Cardiac muscle cell (in vitro differentiated cells and primary cell): ENCODE measurements around the gene AHCTF1. TPM values are rescaled to one million over a fixed set of nuclear protein-coding genes. Genes with fewer than 3 reads are reported as not detected.
"Not testable (repeated sequence)": the region's sequence is repeated elsewhere in the genome, so short reads cannot be mapped to it uniquely, and the experiment has no call there.

Source experiments
- DNase-seq, 2 donors: peaks; one replicate each; pipeline versions ENCODE4 v3.0.0 to v3.0.0-alpha.2; 2010 to 2017; ENCODE audit warnings: low read depth in 1 of 2, low spot score in 1 of 2
- H3K27ac ChIP-seq: fragments of 200-600 bp; sonication (generic); 2 replicates; pipeline ENCODE4 v1.5.1; 2016
- H3K27me3 ChIP-seq: fragments of 200-600 bp; sonication (generic); 2 replicates; pipeline ENCODE4 v1.6.0; 2016; ENCODE audit warnings: control low read depth
- H3K36me3 ChIP-seq: fragments of 200-600 bp; sonication (generic); 2 replicates; pipeline ENCODE4 v1.5.1; 2016; ENCODE audit warnings: control low read depth
- H3K4me1 ChIP-seq: fragments of 200-600 bp; sonication (generic); 2 replicates; pipeline ENCODE4 v1.8.1; 2017; ENCODE audit warnings: low read depth, mild to moderate bottlenecking, mixed run types
- H3K4me3 ChIP-seq: fragments of 200-600 bp; sonication (generic); 2 replicates; pipeline ENCODE4 v1.5.1; 2016; ENCODE audit warnings: mild to moderate bottlenecking
- H3K9me3 ChIP-seq: fragments of 200-600 bp; sonication (generic); 2 replicates; pipeline ENCODE4 v1.5.1; 2017; ENCODE audit warnings: low read depth, mild to moderate bottlenecking, control low read depth
- CTCF ChIP-seq: IDR thresholded peaks from 2 replicates; pipeline ENCODE4 v1.5.1; 2012; ENCODE audit warnings: low read depth, mild to moderate bottlenecking, low read length
- polyA plus RNA-seq: library from polyadenylated mRNA; unstranded; fragments of >200 nt; fragmentation: Nextera tagmentation; extraction: Ambion mirVana; gene quantifications from 2 replicates; pipeline ENCODE4 v1.2.1, GENCODE V29; 2016
- total RNA-seq: library from RNA; depleted of rRNA; stranded (reverse); fragments of >200 nt; gene quantifications from 2 replicates; pipeline ENCODE4 v1.2.3, GENCODE V29; 2016

AHCTF1 gene
- total and polyA plus RNA-seq, 2 experiments from 2014 or later, result 6.3 to 19.1 TPM

- H3K4me3 ChIP-seq, result no peak overlapping the region
- no peaks in the 10 kb centered on the region for H3K36me3 ChIP-seq
- H3K27me3 ChIP-seq, result no peaks in the 10 kb centered on the region
- no peaks in the 10 kb centered on the region for H3K9me3 ChIP-seq
- TF ChIP-seq CTCF, result no peak
- no peaks in the 10 kb centered on the region for H3K4me1 ChIP-seq
- no peak for DNase-seq
- no peak overlapping the region for H3K27ac ChIP-seq
Observed at GRCh38 chr1:246815693-246816270, 116.0 kb downstream of the AHCTF1 start.

GRCh38 chr1:246814890-246815289, 116.9 kb downstream of the AHCTF1 start:
- DNase-seq, result no peak
- no peak for TF ChIP-seq CTCF

GRCh38 chr1:246813325-246813724, 118.4 kb downstream of the AHCTF1 start:
- H3K27me3 ChIP-seq, H3K36me3 ChIP-seq, H3K9me3 ChIP-seq, H3K4me1 ChIP-seq, H3K27ac ChIP-seq, H3K4me3 ChIP-seq, DNase-seq: not testable (repeated sequence)

More at GRCh38 chr1:246814890-246815289, 116.9 kb downstream of the AHCTF1 start:
- Histone ChIP-seq H3K9me3 (no peaks in the 10 kb centered on the region), H3K4me3 (no peak overlapping the region), H3K27ac (no peak overlapping the region), H3K4me1 (no peaks in the 10 kb centered on the region), H3K36me3 (no peaks in the 10 kb centered on the region), H3K27me3 (no peaks in the 10 kb centered on the region)

- no peak for DNase-seq
- no peaks in the 10 kb centered on the region for H3K9me3 ChIP-seq
- no peak for TF ChIP-seq CTCF
- no peak overlapping the region for H3K4me3 ChIP-seq
- no peaks in the 10 kb centered on the region for H3K27me3 ChIP-seq
- H3K4me1 ChIP-seq, result no peaks in the 10 kb centered on the region
- H3K27ac ChIP-seq, result no peak overlapping the region
- no peaks in the 10 kb centered on the region for H3K36me3 ChIP-seq
Observed at GRCh38 chr1:246811985-246812384, 119.8 kb downstream of the AHCTF1 start.

- H3K27me3 ChIP-seq, result no peaks in the 10 kb centered on the region
- DNase-seq, result no peak
- no peaks in the 10 kb centered on the region for H3K9me3 ChIP-seq
- no peaks in the 10 kb centered on the region for H3K36me3 ChIP-seq
- H3K4me1 ChIP-seq, result no peaks in the 10 kb centered on the region
- TF ChIP-seq CTCF, result no peak
- no peak overlapping the region for H3K4me3 ChIP-seq
- no peak overlapping the region for H3K27ac ChIP-seq
Observed at GRCh38 chr1:246809473-246809872, 122.3 kb downstream of the AHCTF1 start.

- no peak for TF ChIP-seq CTCF
- DNase-seq, result no peak
- Histone ChIP-seq H3K36me3 (no peaks in the 10 kb centered on the region), H3K4me1 (no peaks in the 10 kb centered on the region), H3K9me3 (no peaks in the 10 kb centered on the region), H3K27me3 (no peaks in the 10 kb centered on the region), H3K27ac (no peak overlapping the region), H3K4me3 (no peak overlapping the region)
Observed at GRCh38 chr1:246805135-246805716, 126.5 kb downstream of the AHCTF1 start.
